ENCODE measurements around the gene ZNF563. TPM values are rescaled to one million over a fixed set of nuclear protein-coding genes. Genes with fewer than 3 reads are reported as not detected.

Gene ZNF563
- total RNA-seq, 1 experiment from 2014 or later: 1.9 TPM

DNA sequence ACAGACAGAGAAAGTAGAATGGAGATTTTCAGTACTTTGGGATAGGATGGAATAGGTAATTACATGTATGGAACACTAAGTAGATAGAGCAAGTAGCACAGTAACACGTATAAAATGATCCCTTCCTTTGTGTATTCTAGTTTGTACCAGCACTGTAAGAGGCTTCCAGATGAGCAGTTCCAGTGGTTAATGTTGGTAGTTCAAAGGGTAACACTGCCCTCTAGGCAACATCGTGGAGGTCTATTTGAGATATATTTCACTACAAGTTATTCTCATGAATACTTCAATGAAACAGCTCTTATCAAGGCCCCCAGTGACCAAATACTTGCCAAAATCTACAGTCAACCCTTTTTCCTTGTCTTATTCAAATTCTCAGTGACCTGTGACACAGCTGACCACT, 13.5 kb upstream of the ZNF563 start:
- peaks cover 51% of the 10 kb centered on the region for H3K9me3 ChIP-seq (ENCODE audit: control insufficient read depth, low read depth, low read length)

More for the DNA sequence above, 13.5 kb upstream of the ZNF563 start:
- H3K18ac ChIP-seq (ENCODE audit: insufficient read length, low read depth, low read length): no peak overlapping the region
- Mint-ChIP-seq H3K27me3 (ENCODE audit: low read depth) (no peaks in the 10 kb centered on the region), H3K27ac (no peak overlapping the region), H3K4me3 (no peak overlapping the region), H3K36me3 (ENCODE audit: insufficient read depth in 1 of 3, low read depth in 3 of 3) (peaks cover 39 to 60% (median 51%) of the 10 kb centered on the region in 3 experiments), H3K9me3 (peaks cover 80 to 84% of the 10 kb centered on the region in 2 experiments), H3K4me1 (no peaks in the 10 kb centered on the region)
- no peak overlapping the region for H3T11ph ChIP-seq (ENCODE audit: low read length)
- no peak overlapping the region for H3K4ac ChIP-seq (ENCODE audit: low read depth, low read length)
- no peak overlapping the region for H3K23ac ChIP-seq (ENCODE audit: insufficient read length, low read depth, low read length)
- no peak overlapping the region for H3K9ac ChIP-seq (ENCODE audit: extremely low read depth, insufficient read length, low read length)
- no peak overlapping the region for H4K8ac ChIP-seq (replicated peaks; ENCODE audit: insufficient read length, low read depth, low read length)
- no peak overlapping the region for H2BK12ac ChIP-seq (ENCODE audit: insufficient read length, low read depth, low read length)
- H2BK20ac ChIP-seq (ENCODE audit: low read depth, low read length, poor library complexity, severe bottlenecking): no peak overlapping the region
- no peaks in the 10 kb centered on the region for H3K79me1 ChIP-seq (ENCODE audit: insufficient read depth, low read depth, low read length, poor library complexity, severe bottlenecking)
- WGBS (ENCODE audit: extremely low coverage, insufficient read length, low lambda C conversion rate): no CpG with 5 or more reads among the region's 2 CpGs
- H3K4me2 ChIP-seq (ENCODE audit: insufficient read depth, insufficient read length, low read length): no peak overlapping the region
- H3K4me1 ChIP-seq (ENCODE audit: insufficient read depth, low read length): no peaks in the 10 kb centered on the region
- no peak overlapping the region for H3K56ac ChIP-seq (ENCODE audit: insufficient read length, low read depth, low read length)
- no peak overlapping the region for H2BK15ac ChIP-seq (ENCODE audit: low read depth, low read length)
- no peaks in the 10 kb centered on the region for H3K23me2 ChIP-seq (ENCODE audit: insufficient read length, low read depth, low read length, poor library complexity, severe bottlenecking)
- no peaks in the 10 kb centered on the region for H3K79me2 ChIP-seq (ENCODE audit: insufficient read depth, low read length)
- H2BK5ac ChIP-seq (ENCODE audit: insufficient read length, low read length): no peak overlapping the region
- H2AK5ac ChIP-seq (ENCODE audit: insufficient read length, low read length): no peak overlapping the region
- no peak overlapping the region for H2AFZ ChIP-seq (ENCODE audit: low read length)
- H4K5ac ChIP-seq (ENCODE audit: insufficient read length, low read depth, low read length): no peak overlapping the region
- H4K20me1 ChIP-seq (ENCODE audit: control insufficient read depth, insufficient read depth, insufficient read length): no peaks in the 10 kb centered on the region
- no peaks in the 10 kb centered on the region for H3K27me3 ChIP-seq (ENCODE audit: insufficient read depth, low read length)
- no peak overlapping the region for H3K27ac ChIP-seq (ENCODE audit: insufficient read length, low read depth, low read length)
- no peak for DNase-seq
- H3K14ac ChIP-seq (ENCODE audit: insufficient read depth, low read length): no peak overlapping the region
- H4K91ac ChIP-seq (ENCODE audit: insufficient read length, low read depth, low read length): no peak overlapping the region
- no peak overlapping the region for H2BK120ac ChIP-seq (ENCODE audit: low read depth, low read length, poor library complexity, severe bottlenecking)
- TF ChIP-seq, protein P1, sequence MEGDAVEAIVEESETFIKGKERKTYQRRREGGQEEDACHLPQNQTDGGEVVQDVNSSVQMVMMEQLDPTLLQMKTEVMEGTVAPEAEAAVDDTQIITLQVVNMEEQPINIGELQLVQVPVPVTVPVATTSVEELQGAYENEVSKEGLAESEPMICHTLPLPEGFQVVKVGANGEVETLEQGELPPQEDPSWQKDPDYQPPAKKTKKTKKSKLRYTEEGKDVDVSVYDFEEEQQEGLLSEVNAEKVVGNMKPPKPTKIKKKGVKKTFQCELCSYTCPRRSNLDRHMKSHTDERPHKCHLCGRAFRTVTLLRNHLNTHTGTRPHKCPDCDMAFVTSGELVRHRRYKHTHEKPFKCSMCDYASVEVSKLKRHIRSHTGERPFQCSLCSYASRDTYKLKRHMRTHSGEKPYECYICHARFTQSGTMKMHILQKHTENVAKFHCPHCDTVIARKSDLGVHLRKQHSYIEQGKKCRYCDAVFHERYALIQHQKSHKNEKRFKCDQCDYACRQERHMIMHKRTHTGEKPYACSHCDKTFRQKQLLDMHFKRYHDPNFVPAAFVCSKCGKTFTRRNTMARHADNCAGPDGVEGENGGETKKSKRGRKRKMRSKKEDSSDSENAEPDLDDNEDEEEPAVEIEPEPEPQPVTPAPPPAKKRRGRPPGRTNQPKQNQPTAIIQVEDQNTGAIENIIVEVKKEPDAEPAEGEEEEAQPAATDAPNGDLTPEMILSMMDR (conservative IDR thresholded peaks at IDR 0.05): peak; percentile 23; the same call in 1 of the 3 replicates
